HepG2 (cell line): ENCODE data around the gene SH3YL1. TPM values are rescaled to one million over a fixed set of nuclear protein-coding genes. Genes with fewer than 3 reads are reported as not detected.

ENCODE experiments used
- CEBPG ChIP-seq: IDR thresholded peaks from 2 replicates; pipeline ENCODE4 v1.6.1; 2016
- HNF1A ChIP-seq, 2 experiments: sonication (generic) in 1 of 2; formaldehyde crosslinking in 1 of 2; IDR thresholded peaks; 2 replicates each; pipeline versions ENCODE4 v1.4.0 to v1.6.1; 2016 to 2020; ENCODE audit warnings: borderline replicate concordance in 1 of 2, low read depth in 1 of 2, mild to moderate bottlenecking in 1 of 2, missing genetic modification reagents in 1 of 2
- NCOA2 ChIP-seq: sonication (generic); formaldehyde crosslinking; IDR thresholded peaks from 2 replicates; pipeline ENCODE4 v1.8.0; 2022; ENCODE audit warnings: inconsistent platforms
- NFAT5 ChIP-seq: sonication (generic); formaldehyde crosslinking; IDR thresholded peaks from 2 replicates; pipeline ENCODE4 v1.4.0; 2020; ENCODE audit warnings: missing genetic modification reagents
- RFX5 ChIP-seq: IDR thresholded peaks from 2 replicates; pipeline ENCODE4 v1.6.1; 2011; ENCODE audit warnings: low read depth, low read length, improper control_type of control experiment
- SNAPC2 ChIP-seq: sonication (generic); formaldehyde crosslinking; IDR thresholded peaks from 2 replicates; pipeline ENCODE4 v1.8.1; 2022; ENCODE audit warnings: mild to moderate bottlenecking, missing genetic modification reagents
- TCF12 ChIP-seq, 2 experiments: fragments of 450-650 bp in 1 of 2; sonication (generic) in 1 of 2; formaldehyde crosslinking in 1 of 2; IDR thresholded peaks; 2 replicates each; pipeline versions ENCODE4 v1.6.1 to v1.8.0; 2017 to 2022; ENCODE audit warnings: antibody characterized with exemption in 1 of 2, mild to moderate bottlenecking in 1 of 2, missing genetic modification reagents in 1 of 2, moderate library complexity in 1 of 2
- ZNF292 ChIP-seq: sonication (generic); formaldehyde crosslinking; IDR thresholded peaks from 2 replicates; pipeline ENCODE4 v1.8.1; 2022; ENCODE audit warnings: mild to moderate bottlenecking, low read depth, missing genetic modification reagents, borderline replicate concordance
- ZNF510 ChIP-seq: sonication (generic); formaldehyde crosslinking; IDR thresholded peaks from 2 replicates; pipeline ENCODE4 v1.4.0; 2020; ENCODE audit warnings: low read depth, mild to moderate bottlenecking, missing genetic modification reagents
- ZNF556 ChIP-seq: sonication (generic); formaldehyde crosslinking; IDR thresholded peaks from 2 replicates; pipeline ENCODE4 v1.4.0; 2020; ENCODE audit warnings: mild to moderate bottlenecking, missing genetic modification reagents, borderline replicate concordance
- ZNF558 ChIP-seq: sonication (generic); formaldehyde crosslinking; IDR thresholded peaks from 2 replicates; pipeline ENCODE4 v1.9.0; 2022; ENCODE audit warnings: mild to moderate bottlenecking, missing genetic modification reagents, borderline replicate concordance
- ZNF740 ChIP-seq: sonication (generic); formaldehyde crosslinking; IDR thresholded peaks from 2 replicates; pipeline ENCODE4 v1.4.0; 2020; ENCODE audit warnings: missing genetic modification reagents
- polyA plus RNA-seq, 8 experiments: library from polyadenylated mRNA; depleted of rRNA in 3 of 8; stranded (reverse) in 7 of 8; unstranded in 1 of 8; fragments of >200 nt; fragmentation: Illumina TruSeq in 4 of 8; extraction: Trizol in 4 of 8; gene quantifications; 2 replicates each; pipeline versions ENCODE4 v1.2.1 to v1.2.3, GENCODE V29; 2011 to 2016; ENCODE audit warnings: low read depth in 4 of 8, missing spikeins in 1 of 8, mixed read lengths in 1 of 8; ENCODE audit not compliant: insufficient read depth in 1 of 8
- total RNA-seq, 5 experiments: library from RNA; depleted of rRNA; stranded (reverse); fragments of >200 nt; fragmentation: Illumina TruSeq; extraction: Trizol; gene quantifications; 2 replicates each; pipeline ENCODE4 v1.2.3, GENCODE V29; 2016; ENCODE audit warnings: low read depth in 1 of 5
- TF ChIP-seq, protein P1 (sequence below): sonication (generic); formaldehyde crosslinking; IDR thresholded peaks from 2 replicates; pipeline ENCODE4 v1.5.1; 2020; ENCODE audit warnings: mild to moderate bottlenecking, moderate library complexity, missing genetic modification reagents

Gene SH3YL1
- total and polyA plus RNA-seq, 2 of the 13 experiments (the other 11 are each of a cell fraction or from before 2014, with no cell fraction given), result 13.0 to 48.2 TPM

DNA sequence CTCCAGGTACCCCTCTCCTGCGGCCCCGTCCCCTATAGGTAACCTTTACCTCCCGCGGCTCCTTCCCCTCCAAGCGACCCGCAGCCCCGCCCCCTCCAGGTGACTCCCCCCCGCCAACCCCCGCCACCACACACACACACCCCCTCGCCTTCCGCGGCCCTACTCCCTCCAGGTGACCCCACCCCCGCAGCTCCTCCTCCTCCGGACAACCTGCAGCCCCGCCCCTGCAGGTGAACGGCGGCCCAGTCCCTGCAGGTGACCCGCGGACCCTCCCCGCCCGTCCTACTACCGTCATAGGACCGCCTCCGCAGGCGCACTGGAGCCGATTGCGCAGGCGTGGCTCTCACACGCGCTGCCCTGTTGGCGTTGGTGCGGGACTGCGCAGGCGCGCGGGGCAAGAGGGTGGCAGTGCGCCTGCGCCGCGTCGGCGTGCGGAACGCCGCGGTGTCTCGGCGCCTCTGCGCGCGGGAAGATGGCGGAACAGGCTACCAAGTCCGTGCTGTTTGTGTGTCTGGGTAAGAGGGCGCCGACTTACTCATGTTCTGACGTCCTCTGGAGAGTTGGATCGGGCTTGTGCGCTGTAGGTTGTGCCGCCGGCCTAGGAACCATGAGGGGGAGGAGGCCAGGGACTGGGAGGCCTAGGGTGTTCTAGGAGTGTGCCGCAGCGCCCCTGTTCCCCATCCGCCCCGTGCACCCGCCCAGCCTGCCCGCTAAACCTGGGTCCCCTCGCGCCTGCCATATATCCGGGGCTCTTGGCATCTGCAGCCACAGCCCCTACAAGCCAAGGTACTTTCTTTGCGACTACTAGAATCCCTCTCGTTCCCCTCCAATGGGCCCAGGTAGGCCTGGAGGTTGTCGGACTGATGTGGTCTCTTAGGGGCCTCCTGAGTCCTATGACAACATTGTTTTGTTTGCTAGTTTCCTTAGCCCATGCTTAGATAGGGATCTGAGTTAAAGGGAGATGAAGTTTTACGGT, 949 bp upstream of the SH3YL1 start, which contains the start of gene ACP1 (continued):
- TF ChIP-seq HNF1A (IDR thresholded peaks at IDR 0.05; ENCODE audit: low read depth) (no peak), HNF1A (CRISPR knock-in tag; IDR thresholded peaks at IDR 0.05; ENCODE audit: borderline replicate concordance) (peak; percentile 68; the same call in 1 of the 2 replicates), ZNF292 (peak; percentile 18; the same call in 1 of the 2 replicates), ZNF558 (CRISPR knock-in tag) (peak; percentile 81; the same call in 1 of the 2 replicates), CEBPG (CRISPR knock-in tag) (peak; percentile 70), ZNF510 (CRISPR knock-in tag) (no peak), TCF12 (IDR thresholded peaks at IDR 0.05) (no peak), TCF12 (CRISPR knock-in tag; IDR thresholded peaks at IDR 0.05) (0 out of 2 replicates have a peak, but pooled peaks have one; percentile 71), NFAT5 (0 out of 2 replicates have a peak, but pooled peaks have one; percentile 62), RFX5 (peak; percentile 29; the same call in 1 of the 2 replicates), ZNF740 (no peak), NCOA2 (CRISPR knock-in tag) (peak; percentile 37; the same call in 1 of the 2 replicates), ZNF556 (CRISPR knock-in tag) (no peak), SNAPC2 (CRISPR knock-in tag) (0 out of 2 replicates have a peak, but pooled peaks have one; percentile 29)
- TF ChIP-seq, protein P1, sequence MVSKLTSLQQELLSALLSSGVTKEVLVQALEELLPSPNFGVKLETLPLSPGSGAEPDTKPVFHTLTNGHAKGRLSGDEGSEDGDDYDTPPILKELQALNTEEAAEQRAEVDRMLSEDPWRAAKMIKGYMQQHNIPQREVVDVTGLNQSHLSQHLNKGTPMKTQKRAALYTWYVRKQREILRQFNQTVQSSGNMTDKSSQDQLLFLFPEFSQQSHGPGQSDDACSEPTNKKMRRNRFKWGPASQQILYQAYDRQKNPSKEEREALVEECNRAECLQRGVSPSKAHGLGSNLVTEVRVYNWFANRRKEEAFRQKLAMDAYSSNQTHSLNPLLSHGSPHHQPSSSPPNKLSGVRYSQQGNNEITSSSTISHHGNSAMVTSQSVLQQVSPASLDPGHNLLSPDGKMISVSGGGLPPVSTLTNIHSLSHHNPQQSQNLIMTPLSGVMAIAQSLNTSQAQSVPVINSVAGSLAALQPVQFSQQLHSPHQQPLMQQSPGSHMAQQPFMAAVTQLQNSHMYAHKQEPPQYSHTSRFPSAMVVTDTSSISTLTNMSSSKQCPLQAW (CRISPR knock-in tag), result peak; percentile 82
